ENCODE data around the gene DYNLT4. TPM values are rescaled to one million over a fixed set of nuclear protein-coding genes. Genes with fewer than 3 reads are reported as not detected.

Gene DYNLT4
- polyA plus RNA-seq, 1 of the 3 experiments (the other 2 are of a cell fraction) = 0.61 TPM

- POLR2A ChIA-PET = interaction anchor here (1.2 to 1.6 kb wide), 3 partner anchors 12 to 26 kb away, joined by 3 to 7 read pairs (median 5); partner anchors contain the start of genes PLK3 and RPS8
- no peak for DNase-seq
These were observed 18.9 kb downstream of the DYNLT4 start, which contains the start of gene BEST4 for GRCh38 chr1:44788120-44788860. BEST4 (minus strand) TSS chr1:44788170; CDS start chr1:44787705, 465 bp downstream.

More at GRCh38 chr1:44788120-44788860, 18.9 kb downstream of the DYNLT4 start, which contains the start of gene BEST4:
- Histone ChIP-seq H3K27me3 (ENCODE audit: insufficient read depth) (no peaks in the 10 kb centered on the region), H3F3A (replicated peaks; ENCODE audit: insufficient read depth) (peaks cover 4% of the 10 kb centered on the region), H2AFZ (ENCODE audit: low read depth) (no peak within 1 kb of the TSS), H3K9ac (no peak within 1 kb of the TSS), H3K79me2 (ENCODE audit: insufficient read depth) (no peaks in the 10 kb centered on the region), H3K27ac (ENCODE audit: low read depth in 2 of 2, low read length in 1 of 2) (no peak within 1 kb of the TSS), H3K4me1 (ENCODE audit: control insufficient read depth in 1 of 2, insufficient read depth in 2 of 2, low read depth in 1 of 2, low read length in 1 of 2) (peaks cover 0 to 9% of the 10 kb centered on the region in 2 experiments; a peak in 1 of 4 replicates), H3K4me2 (no peak within 1 kb of the TSS), H4K20me1 (ENCODE audit: insufficient read depth) (no peaks in the 10 kb centered on the region), H3K9me3 (no peaks in the 10 kb centered on the region), H3K36me3 (replicated peaks in 1 of 2; ENCODE audit: control insufficient read depth in 1 of 2, insufficient read depth in 2 of 2, low read length in 1 of 2) (no peaks in the 10 kb centered on the region), H3K9me2 (no peaks in the 10 kb centered on the region), H3K4me3 (ENCODE audit: low read depth in 2 of 2, low read length in 1 of 2) (no peak within 1 kb of the TSS)
- CTCF ChIA-PET = interaction anchor here (0.7 to 1.3 kb wide), 4 partner anchors 10 to 515 kb away, joined by 3 to 5 read pairs (median 4); no protein-coding TSS in a partner anchor
- TF ChIP-seq PBX3 (IDR thresholded peaks at IDR 0.05) (no peak), USF1 (IDR thresholded peaks at IDR 0.05; ENCODE audit: borderline replicate concordance, low read depth) (no peak), GABPA (IDR thresholded peaks at IDR 0.05; ENCODE audit: low read depth) (no peak), RFX5 (IDR thresholded peaks at IDR 0.05; ENCODE audit: low read length) (no peak), ZBTB33 (IDR thresholded peaks at IDR 0.05; ENCODE audit: borderline replicate concordance, low read depth) (no peak), IRF3 (IDR thresholded peaks at IDR 0.05; ENCODE audit: low read depth, low read length) (no peak), NRF1 (IDR thresholded peaks at IDR 0.05; ENCODE audit: low read depth, low read length) (no peak), EP300 (IDR thresholded peaks at IDR 0.05; ENCODE audit: borderline replicate concordance in 1 of 2, low read depth in 1 of 2, low read length in 1 of 2) (no peak), RXRA (IDR thresholded peaks at IDR 0.05; ENCODE audit: borderline replicate concordance, low read depth) (no peak), RAD21 (IDR thresholded peaks at IDR 0.05; ENCODE audit: low read length) (no peak), MEF2A (IDR thresholded peaks at IDR 0.05; ENCODE audit: borderline replicate concordance, low read depth) (no peak), RCOR1 (IDR thresholded peaks at IDR 0.05; ENCODE audit: low read length) (no peak)
- WGBS (ENCODE audit: low lambda C conversion rate) = 93% methylated on average over 9 of the region's 9 CpGs
